SIG-M5 treated with dmso at 0.1 percent for 504 hours (cell line): ENCODE data around the gene PMCH.
"Not testable (repeated sequence)": the region's sequence is repeated elsewhere in the genome, so short reads cannot be mapped to it uniquely, and the experiment has no call there.

Source experiments
- DNase-seq: peaks from one replicate; lab custom pipeline; 2025; ENCODE audit not compliant: unreplicated experiment; lab: John Stamatoyannopoulos, UW

The PMCH gene, protein sequence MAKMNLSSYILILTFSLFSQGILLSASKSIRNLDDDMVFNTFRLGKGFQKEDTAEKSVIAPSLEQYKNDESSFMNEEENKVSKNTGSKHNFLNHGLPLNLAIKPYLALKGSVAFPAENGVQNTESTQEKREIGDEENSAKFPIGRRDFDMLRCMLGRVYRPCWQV

GRCh38 chr12:102197789-102198188, at the start of gene PMCH:
TSS of gene PMCH (minus strand) at chr12:102197833. CDS start at chr12:102197770, 63 bp downstream.
- DNase-seq = no peak

DNA sequence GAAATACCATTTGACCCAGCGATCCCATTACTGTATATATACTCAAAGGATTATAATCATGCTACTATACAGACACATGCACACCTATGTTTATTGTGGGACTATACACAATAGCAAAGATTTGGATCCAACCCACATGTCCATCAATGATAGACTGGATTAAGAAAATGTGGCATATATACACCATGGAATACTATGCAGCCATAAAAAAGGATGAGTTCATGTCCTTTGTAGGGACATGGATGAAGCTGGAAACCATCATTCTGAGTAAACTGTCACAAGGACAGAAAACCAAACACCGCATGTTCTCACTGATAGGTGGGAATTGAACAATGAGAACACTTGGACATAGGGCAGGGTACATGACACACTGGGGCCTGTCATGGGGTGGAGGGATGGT, 43.2 kb upstream of the PMCH start:
- DNase-seq = not testable (repeated sequence)

GRCh38 chr12:102234599-102234998, 37.0 kb upstream of the PMCH start:
- no peak for DNase-seq

DNA sequence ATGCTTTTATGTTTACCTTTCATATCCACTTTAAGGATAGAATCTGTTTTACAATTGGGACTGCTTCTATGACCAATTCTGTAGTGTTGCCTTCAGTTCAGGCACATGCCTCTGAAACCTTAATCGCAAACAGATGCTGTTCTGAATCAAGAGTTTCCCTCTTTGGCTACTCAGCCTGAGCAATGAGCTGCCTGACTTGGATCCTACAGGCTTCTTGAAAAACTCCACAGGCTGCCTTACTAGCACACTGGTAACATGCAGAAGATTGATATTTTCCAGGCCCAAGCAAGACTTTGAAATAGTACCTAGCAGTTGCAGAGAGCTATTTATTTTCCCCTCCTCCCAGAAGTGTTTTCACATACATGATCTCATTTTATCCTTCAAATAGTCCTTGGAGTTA, 34.8 kb upstream of the PMCH start:
- no peak for DNase-seq

DNA sequence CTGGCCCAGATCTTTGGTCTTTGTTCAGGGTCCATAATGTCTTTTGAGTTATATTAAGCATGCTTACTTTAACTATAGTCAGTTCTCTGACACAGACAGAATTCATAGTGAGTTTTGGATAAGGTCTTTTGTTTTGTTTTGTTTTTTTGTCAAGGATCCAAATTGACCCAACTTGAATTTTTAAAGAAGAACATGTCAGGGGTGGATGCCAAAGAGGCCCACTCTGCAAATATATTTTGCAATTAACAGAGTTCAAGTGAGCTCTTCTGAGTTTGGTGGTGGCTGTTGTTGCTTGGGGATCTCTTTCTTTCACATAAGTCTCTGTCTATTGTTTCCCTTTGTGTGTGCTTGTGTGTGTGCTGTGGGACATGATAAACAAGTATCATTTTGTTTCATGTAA, 34.4 kb upstream of the PMCH start:
- DNase-seq = no peak

GRCh38 chr12:102227954-102228353, 30.3 kb upstream of the PMCH start:
- DNase-seq = no peak

DNA sequence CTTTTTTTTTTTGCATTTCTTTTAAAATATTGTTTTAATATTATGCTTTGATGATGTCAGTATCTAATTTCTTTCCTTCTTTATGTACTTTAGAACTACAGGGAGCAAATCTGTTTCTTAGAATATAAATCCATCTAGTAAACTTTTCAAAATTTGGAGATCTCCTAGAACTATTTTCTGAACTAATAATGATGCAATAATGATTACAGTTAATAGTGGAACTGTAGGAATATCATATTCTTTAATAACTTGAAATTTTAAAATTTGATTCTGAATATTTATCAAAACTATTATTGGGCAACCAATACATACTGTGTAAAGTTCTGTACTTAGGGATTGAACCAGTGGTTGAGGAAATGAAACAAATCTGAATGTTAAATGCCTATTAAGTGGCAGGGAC, 23.1 kb upstream of the PMCH start:
- DNase-seq = no peak

- no peak for DNase-seq
These were observed 18.5 kb upstream of the PMCH start for GRCh38 chr12:102215992-102216691.

DNA sequence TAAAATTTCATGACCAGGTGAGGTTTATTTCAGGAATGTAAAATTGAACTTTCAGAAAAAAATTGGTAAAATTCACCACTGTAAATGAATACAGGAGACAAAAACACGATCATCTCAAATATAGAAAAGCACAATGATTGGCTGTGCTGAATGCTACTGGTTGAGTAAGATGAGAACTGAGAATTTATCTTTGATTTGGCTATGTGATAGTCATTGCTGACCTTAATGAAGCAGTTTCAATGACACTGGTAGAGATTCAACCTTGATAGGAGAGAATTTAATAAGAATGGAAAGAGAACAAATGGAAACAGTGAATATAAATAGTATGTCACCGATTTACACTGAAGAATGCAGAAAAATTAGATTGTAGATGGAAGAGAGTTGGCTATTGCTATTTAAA, 6.4 kb upstream of the PMCH start:
- DNase-seq = no peak

DNA sequence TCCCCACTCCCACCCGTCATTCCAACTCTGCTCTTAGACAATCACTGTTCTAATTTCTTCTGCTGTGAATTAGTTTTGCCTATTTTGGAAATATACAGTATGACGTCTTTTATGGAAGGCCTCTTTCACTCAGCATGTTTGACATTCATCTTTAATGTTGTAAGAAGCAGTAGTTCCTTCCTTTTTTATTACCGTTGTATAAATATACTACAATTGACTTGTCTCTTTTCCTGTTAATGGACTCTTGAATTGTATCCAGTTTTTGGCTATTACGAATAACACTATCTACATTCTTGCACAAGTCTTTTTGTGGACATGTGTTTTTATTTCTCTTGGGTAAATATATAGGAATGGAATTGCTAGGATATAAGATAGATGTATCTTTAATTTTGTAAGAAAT, 4.9 kb upstream of the PMCH start:
- DNase-seq = no peak

DNA sequence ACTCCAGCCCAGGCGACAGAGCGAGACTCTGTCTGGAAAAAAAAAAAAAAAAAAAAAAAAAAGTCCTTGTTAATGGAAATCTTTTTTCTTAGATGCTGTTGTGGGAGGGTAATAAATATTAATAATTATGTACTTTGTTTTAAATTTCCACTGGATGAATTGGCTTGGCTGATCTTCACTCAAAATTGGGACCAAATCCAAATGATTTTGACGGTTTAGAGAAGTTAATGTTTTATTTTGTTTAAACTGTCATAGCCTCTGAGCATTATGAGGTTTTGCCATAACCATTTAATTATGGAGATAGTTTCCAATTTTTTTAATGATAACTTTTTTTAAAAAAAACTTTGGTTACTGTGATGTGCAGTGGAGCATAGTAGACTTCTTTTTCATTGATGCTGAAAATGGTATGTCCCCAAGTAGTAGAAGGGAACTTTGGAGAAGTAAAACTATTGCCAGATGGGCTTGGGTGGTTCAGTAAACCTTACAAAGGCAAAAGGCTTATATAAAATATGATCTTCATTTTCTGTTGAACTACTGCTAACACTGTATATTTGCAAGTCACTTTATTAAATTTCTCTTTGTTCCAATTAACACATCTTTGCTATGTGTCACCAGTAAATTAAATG, 3.9 kb upstream of the PMCH start:
- no peak for DNase-seq

DNA sequence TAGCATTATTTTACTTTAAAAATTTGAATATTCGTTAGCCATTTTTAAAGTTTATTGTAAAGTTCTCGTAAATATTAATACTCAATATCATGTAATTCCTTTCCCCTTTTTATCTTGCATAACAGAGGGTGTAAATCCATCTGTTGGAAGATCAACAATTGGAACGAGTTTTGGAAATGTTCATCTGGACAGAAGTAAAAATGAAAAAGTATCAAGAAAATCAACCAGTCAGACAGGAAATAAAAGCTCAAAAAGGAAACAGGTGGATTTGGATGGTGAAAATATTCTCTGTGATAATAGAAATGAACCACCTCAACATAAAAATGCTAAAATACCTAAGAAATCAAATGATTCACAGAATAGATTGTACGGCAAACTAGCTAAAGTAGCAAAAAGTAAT, 1.8 kb downstream of the PMCH start:
- no peak for DNase-seq

GRCh38 chr12:102182635-102183034, 15.0 kb downstream of the PMCH start:
- DNase-seq = peak; percentile 66

DNA sequence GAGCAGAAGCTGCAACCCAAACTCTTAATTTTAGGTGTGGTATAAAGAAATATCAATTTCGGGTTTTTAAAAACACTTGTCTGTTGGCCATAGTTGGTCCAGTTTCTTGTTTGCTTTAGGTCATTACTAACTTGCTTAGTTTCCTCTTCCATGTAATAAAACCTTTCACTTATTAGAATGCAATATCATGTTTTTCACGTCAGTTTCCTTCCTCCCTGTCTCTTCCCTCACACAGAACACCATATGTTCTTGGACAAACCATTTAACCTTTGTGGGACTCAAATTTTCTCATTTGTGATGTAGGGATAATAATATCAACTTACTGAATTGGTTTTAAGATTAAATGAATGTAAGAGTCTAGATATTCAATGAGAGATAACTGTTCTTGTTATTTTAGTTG, 22.9 kb downstream of the PMCH start:
- DNase-seq = no peak

DNA sequence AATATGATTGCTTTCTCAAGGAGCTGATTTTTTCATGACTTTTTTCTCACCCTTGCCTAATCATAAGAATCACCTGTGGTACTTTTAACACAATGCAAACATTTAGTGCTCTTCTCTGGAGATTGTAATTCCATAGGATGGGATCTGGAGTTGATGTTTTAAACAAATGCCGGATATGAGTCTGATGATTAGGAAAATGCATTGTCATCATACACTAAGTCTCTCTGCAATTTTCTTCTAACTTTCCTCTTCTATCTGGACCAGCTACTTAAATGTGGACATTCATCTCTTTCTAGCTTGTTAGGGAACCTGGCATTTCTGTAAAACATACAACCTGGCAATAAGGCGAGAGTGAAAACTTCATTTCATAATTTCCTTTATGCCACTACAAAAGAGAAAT, 23.5 kb downstream of the PMCH start:
- DNase-seq = no peak

GRCh38 chr12:102172436-102172835, 25.2 kb downstream of the PMCH start:
- DNase-seq = no peak

GRCh38 chr12:102171951-102172350, 25.7 kb downstream of the PMCH start:
- DNase-seq = no peak

DNA sequence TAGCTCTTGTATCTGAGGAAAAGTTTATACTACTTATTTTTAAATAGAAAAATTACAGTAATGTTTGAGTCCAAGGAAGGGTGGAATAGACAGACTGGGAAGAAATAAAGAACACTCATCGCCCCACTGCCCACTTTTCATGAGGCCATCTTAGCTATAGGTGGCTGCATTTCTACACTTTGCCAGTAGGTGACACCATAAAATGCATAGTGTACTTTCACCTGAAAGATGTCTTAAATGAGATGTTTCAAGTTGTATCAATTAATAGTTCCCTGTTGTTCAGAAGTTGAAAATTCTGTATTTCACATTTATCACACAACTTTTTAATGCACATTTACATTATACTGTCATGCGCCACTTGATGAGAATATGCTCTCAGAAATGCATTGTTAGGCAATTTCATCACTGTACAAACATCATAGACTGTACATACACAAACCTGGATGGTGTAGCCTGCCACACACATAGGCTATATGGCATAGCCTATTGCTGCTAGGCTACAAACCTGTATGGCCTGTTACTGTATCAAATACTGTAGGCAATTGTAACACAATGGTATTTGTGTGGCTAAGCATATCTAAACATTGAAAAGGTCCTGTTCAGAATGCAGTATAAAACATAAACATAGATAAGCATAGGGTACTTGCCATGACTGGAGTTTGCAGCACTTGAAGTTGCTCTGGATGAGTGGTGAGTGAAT, 27.6 kb downstream of the PMCH start:
- DNase-seq = peak; percentile 3

DNA sequence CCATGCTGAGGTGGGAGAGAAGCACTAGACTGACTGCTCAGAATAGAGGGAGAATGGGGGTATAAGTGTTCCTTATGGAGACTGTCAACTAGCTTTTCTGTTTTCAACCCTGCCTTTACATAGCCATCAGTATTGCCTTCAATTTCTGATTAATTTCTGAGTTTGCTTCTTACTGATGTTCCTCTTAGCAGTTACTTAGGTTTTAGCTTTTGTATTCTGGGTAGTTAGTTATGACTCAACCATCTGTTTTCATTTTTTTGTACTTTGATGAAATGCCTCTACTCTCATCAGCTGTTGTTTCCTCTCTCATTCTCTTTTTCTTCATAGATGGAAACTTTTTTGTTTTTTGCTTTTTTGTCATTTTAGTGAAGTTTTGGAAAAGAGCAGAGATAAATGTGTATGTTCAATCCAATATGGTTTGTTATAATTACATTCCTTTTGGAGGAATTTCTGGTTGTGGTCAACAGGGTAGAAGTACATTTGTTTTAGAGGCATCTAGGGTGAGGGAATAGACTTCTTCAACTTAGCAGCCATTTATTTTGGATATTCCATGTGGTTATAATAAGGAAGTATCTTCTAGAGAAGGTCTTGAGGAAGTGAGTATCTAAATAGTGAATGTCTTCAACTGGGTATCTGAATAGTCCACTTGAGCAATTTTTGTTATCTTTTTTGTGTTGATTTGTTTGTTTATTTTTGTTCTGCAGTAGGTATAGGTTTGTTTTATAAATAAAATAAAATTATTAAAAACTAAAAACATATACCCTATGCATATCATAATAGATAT, 29.6 kb downstream of the PMCH start:
- peak; percentile 72 for DNase-seq

DNA sequence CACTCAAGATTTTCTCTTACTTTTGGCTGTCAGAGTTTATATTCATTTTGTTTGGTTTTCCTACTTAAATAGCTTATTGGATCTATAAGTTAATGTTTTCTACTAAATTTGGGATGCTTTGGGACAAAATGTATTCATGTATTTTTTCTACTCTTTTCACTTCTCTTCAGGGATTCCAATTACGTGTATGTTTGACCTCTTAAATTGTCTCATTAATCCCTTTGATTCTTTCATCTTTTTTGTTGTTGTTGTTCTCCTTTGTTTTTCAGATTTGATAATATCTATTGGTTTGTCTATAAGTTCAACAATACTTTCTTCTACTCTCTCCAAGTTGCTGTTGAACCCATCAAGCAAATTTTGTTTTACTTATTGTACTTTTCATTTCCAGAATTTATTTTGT, 34.2 kb downstream of the PMCH start:
- DNase-seq = no peak

DNA sequence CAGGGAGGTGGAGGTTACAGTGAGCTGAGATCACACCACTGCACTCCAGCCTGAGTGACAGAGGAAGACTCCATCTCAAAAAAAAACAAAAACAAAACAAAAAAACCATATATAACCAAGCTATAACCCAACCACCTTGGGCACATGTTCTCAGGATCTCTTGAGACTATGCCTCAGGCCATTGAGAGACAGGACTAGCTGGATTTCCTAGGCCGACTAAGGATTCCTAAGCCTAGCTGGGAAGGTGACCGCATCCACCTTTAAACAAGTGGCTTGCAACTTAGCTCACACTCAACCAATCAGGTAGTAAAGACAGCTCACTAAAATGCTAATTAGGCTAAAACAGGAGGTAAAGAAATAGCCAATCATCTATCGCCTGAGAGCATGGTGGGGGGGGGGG, 42.4 kb downstream of the PMCH start:
- not testable (repeated sequence) for DNase-seq
